Skeletal muscle satellite cell (primary cell): ENCODE measurements around the gene TWF2.

ENCODE experiments used
- H3K27me3 ChIP-seq: 2 replicates; pipeline ENCODE4 v1.7.0; 2013; ENCODE audit warnings: low read length; ENCODE audit not compliant: control insufficient read depth, insufficient read depth
- H3K36me3 ChIP-seq: 2 replicates; pipeline ENCODE4 v1.7.0; 2013; ENCODE audit warnings: mild to moderate bottlenecking, control low read depth, low read length; ENCODE audit not compliant: insufficient read depth
- H3K4me1 ChIP-seq: 2 replicates; pipeline ENCODE4 v1.7.0; 2013; ENCODE audit warnings: low read length; ENCODE audit not compliant: control insufficient read depth, insufficient read depth
- H3K4me2 ChIP-seq: 2 replicates; pipeline ENCODE4 v1.7.0; 2013; ENCODE audit warnings: mild to moderate bottlenecking, low read length
- H3K4me3 ChIP-seq: 2 replicates; pipeline ENCODE4 v1.7.0; 2013; ENCODE audit warnings: low read length
- H3K9ac ChIP-seq: 2 replicates; pipeline ENCODE4 v1.7.0; 2013; ENCODE audit warnings: mild to moderate bottlenecking, low read depth, low read length, moderate library complexity
- H3K9me3 ChIP-seq: replicated peaks from 2 replicates; pipeline ENCODE4 v1.7.0; 2013; ENCODE audit warnings: mild to moderate bottlenecking, control low read depth, low read length

Gene TWF2

GRCh38 chr3:52246264-52246620 is 7.3 kb upstream of the TWF2 start:
- Histone ChIP-seq H3K9me3 (no peaks in the 10 kb centered on the region), H3K4me3 (peak overlapping the region; percentile 80), H3K9ac (peak overlapping the region; percentile 86), H3K36me3 (peaks cover 23% of the 10 kb centered on the region), H3K4me2 (peak overlapping the region; percentile 97), H3K27me3 (no peaks in the 10 kb centered on the region), H3K4me1 (peaks cover 31% of the 10 kb centered on the region)

GRCh38 chr3:52245322-52246263 is 6.6 kb upstream of the TWF2 start, which contains the start of gene PPM1M:
Gene PPM1M (plus strand): TSS chr3:52245759. CDS start chr3:52245825, 66 bp downstream.
- peaks cover 35% of the 10 kb centered on the region for H3K4me1 ChIP-seq
- H3K36me3 ChIP-seq, result peaks cover 19% of the 10 kb centered on the region

GRCh38 chr3:52243791-52244628 is 5.1 kb upstream of the TWF2 start:
- Histone ChIP-seq H3K27me3 (no peaks in the 10 kb centered on the region), H3K9me3 (no peaks in the 10 kb centered on the region)

More at GRCh38 chr3:52245322-52246263, 6.6 kb upstream of the TWF2 start, which contains the start of gene PPM1M:
- H3K9ac ChIP-seq, result peak within 1 kb of the TSS; percentile 86
- H3K4me2 ChIP-seq, result peak within 1 kb of the TSS; percentile 97
- no peaks in the 10 kb centered on the region for H3K27me3 ChIP-seq
- H3K4me3 ChIP-seq, result peak within 1 kb of the TSS; percentile 80
- no peaks in the 10 kb centered on the region for H3K9me3 ChIP-seq

GRCh38 chr3:52242039-52242438 is 3.1 kb upstream of the TWF2 start:
- Histone ChIP-seq H3K4me2 (no peak overlapping the region), H3K9ac (no peak overlapping the region), H3K4me1 (peaks cover 58% of the 10 kb centered on the region), H3K4me3 (no peak overlapping the region), H3K27me3 (no peaks in the 10 kb centered on the region), H3K9me3 (no peaks in the 10 kb centered on the region), H3K36me3 (no peaks in the 10 kb centered on the region)

More at GRCh38 chr3:52243791-52244628, 5.1 kb upstream of the TWF2 start:
- Histone ChIP-seq H3K4me1 (peaks cover 44% of the 10 kb centered on the region), H3K36me3 (peaks cover 4% of the 10 kb centered on the region), H3K9ac (no peak overlapping the region), H3K4me3 (no peak overlapping the region), H3K4me2 (peak overlapping the region; percentile 48)

- Histone ChIP-seq H3K4me3 (no peak overlapping the region), H3K4me1 (peaks cover 56% of the 10 kb centered on the region), H3K9me3 (no peaks in the 10 kb centered on the region), H3K4me2 (no peak overlapping the region), H3K9ac (no peak overlapping the region), H3K27me3 (no peaks in the 10 kb centered on the region), H3K36me3 (no peaks in the 10 kb centered on the region)
These were observed 2.0 kb upstream of the TWF2 start for GRCh38 chr3:52240886-52241370.

- peak overlapping the region; percentile 94 for H3K9ac ChIP-seq
These were observed 1.3 kb upstream of the TWF2 start for GRCh38 chr3:52240059-52240885.

GRCh38 chr3:52238193-52238760 is 681 bp downstream of the TWF2 start:
- H3K27me3 ChIP-seq, result no peaks in the 10 kb centered on the region
- H3K4me3 ChIP-seq, result peak overlapping the region; percentile 99
- peaks cover 14% of the 10 kb centered on the region for H3K36me3 ChIP-seq
- H3K9me3 ChIP-seq, result no peaks in the 10 kb centered on the region
- H3K4me1 ChIP-seq, result peaks cover 35% of the 10 kb centered on the region
- peak overlapping the region; percentile 94 for H3K9ac ChIP-seq
- peak overlapping the region; percentile 87 for H3K4me2 ChIP-seq

More at GRCh38 chr3:52240059-52240885, 1.3 kb upstream of the TWF2 start:
- Histone ChIP-seq H3K4me1 (peaks cover 50% of the 10 kb centered on the region), H3K4me3 (peak overlapping the region; percentile 99), H3K4me2 (peak overlapping the region; percentile 87), H3K27me3 (no peaks in the 10 kb centered on the region), H3K36me3 (peaks cover under 1% of the 10 kb centered on the region), H3K9me3 (no peaks in the 10 kb centered on the region)

GRCh38 chr3:52237657-52238172 is 1.2 kb downstream of the TWF2 start:
- peaks cover 35% of the 10 kb centered on the region for H3K4me1 ChIP-seq
- peak overlapping the region; percentile 87 for H3K4me2 ChIP-seq
- peak overlapping the region; percentile 94 for H3K9ac ChIP-seq
- peaks cover 14% of the 10 kb centered on the region for H3K36me3 ChIP-seq
- no peaks in the 10 kb centered on the region for H3K27me3 ChIP-seq
- peak overlapping the region; percentile 99 for H3K4me3 ChIP-seq
- no peaks in the 10 kb centered on the region for H3K9me3 ChIP-seq

- Histone ChIP-seq H3K4me2 (peak overlapping the region; percentile 87), H3K4me1 (peaks cover 35% of the 10 kb centered on the region), H3K27me3 (no peaks in the 10 kb centered on the region), H3K36me3 (peaks cover 18% of the 10 kb centered on the region), H3K9me3 (no peaks in the 10 kb centered on the region), H3K4me3 (peak overlapping the region; percentile 99), H3K9ac (peak overlapping the region; percentile 94)
These were observed 1.8 kb downstream of the TWF2 start for GRCh38 chr3:52237006-52237656.

GRCh38 chr3:52236424-52236886 is 2.5 kb downstream of the TWF2 start:
- H3K4me1 ChIP-seq, result peaks cover 35% of the 10 kb centered on the region
- no peaks in the 10 kb centered on the region for H3K27me3 ChIP-seq
- H3K36me3 ChIP-seq, result peaks cover 22% of the 10 kb centered on the region
- H3K4me3 ChIP-seq, result no peak overlapping the region
- H3K9ac ChIP-seq, result peak overlapping the region; percentile 94
- no peaks in the 10 kb centered on the region for H3K9me3 ChIP-seq
- peak overlapping the region; percentile 87 for H3K4me2 ChIP-seq
